ENCODE results near the gene BORA.

DNA sequence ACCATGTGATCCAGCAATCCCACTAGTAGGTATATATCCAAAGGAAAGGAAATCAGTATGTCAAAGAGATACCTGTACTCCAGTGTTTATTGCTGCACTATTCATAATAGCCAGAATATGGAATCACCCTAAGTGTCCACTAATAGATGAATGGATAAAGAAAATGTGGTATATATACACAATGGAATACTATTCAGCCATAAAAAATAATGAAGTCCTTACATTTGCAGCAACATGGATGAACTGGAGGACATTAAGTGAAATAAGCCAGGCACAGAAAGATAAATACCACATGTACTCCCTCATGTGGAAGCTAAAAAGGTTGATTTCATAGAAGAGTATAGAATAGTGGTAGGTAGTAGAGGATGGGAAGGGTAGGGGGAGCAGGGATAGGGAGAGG lies 23.5 kb downstream of the BORA start:
- TF ChIP-seq, protein P1, sequence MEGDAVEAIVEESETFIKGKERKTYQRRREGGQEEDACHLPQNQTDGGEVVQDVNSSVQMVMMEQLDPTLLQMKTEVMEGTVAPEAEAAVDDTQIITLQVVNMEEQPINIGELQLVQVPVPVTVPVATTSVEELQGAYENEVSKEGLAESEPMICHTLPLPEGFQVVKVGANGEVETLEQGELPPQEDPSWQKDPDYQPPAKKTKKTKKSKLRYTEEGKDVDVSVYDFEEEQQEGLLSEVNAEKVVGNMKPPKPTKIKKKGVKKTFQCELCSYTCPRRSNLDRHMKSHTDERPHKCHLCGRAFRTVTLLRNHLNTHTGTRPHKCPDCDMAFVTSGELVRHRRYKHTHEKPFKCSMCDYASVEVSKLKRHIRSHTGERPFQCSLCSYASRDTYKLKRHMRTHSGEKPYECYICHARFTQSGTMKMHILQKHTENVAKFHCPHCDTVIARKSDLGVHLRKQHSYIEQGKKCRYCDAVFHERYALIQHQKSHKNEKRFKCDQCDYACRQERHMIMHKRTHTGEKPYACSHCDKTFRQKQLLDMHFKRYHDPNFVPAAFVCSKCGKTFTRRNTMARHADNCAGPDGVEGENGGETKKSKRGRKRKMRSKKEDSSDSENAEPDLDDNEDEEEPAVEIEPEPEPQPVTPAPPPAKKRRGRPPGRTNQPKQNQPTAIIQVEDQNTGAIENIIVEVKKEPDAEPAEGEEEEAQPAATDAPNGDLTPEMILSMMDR (conservative IDR thresholded peaks at IDR 0.05 in 1 of 2, IDR thresholded peaks at IDR 0.05 in 1 of 2; ENCODE audit: extremely low read depth in 1 of 2, insufficient read depth in 1 of 2, low read depth in 1 of 2, low read length in 2 of 2): no peak
- TF ChIP-seq EZH2 (IDR thresholded peaks at IDR 0.05; ENCODE audit: borderline replicate concordance, low read length): no peak

All from mammary epithelial cell (primary cell).